ENCODE data around the gene UTS2B.

UTS2B gene

GRCh38 chr3:191366675-191367074 is 36.3 kb upstream of the UTS2B start:
- H3K79me2 ChIP-seq (ENCODE audit: insufficient read depth, low read length), result no peaks in the 10 kb centered on the region
- no peak for TF ChIP-seq EZH2phosphoT487 (IDR thresholded peaks at IDR 0.05; ENCODE audit: borderline replicate concordance)
- no peak for TF ChIP-seq CTCF (conservative IDR thresholded peaks at IDR 0.05; ENCODE audit: low read length)
- no peaks in the 10 kb centered on the region for H3K4me1 ChIP-seq (ENCODE audit: insufficient read depth, low read length, poor library complexity, severe bottlenecking)
- H3K36me3 ChIP-seq (ENCODE audit: insufficient read depth, low read length), result no peaks in the 10 kb centered on the region
- H3K27me3 ChIP-seq (ENCODE audit: insufficient read depth, low read length, poor library complexity, severe bottlenecking), result peaks cover 7% of the 10 kb centered on the region
- H4K20me1 ChIP-seq (ENCODE audit: insufficient read depth, low read length, poor library complexity, severe bottlenecking), result no peaks in the 10 kb centered on the region
- no peak overlapping the region for H3K4me3 ChIP-seq (ENCODE audit: low read length, poor library complexity, severe bottlenecking)
- no peaks in the 10 kb centered on the region for H3K9me2 ChIP-seq (replicated peaks; ENCODE audit: low read depth, low read length)
- no peak overlapping the region for H3K4me2 ChIP-seq (ENCODE audit: low read depth, low read length, poor library complexity, severe bottlenecking)
- H3K9ac ChIP-seq (ENCODE audit: low read depth, low read length, poor library complexity, severe bottlenecking), result no peak overlapping the region
- H3K9me3 ChIP-seq (ENCODE audit: insufficient read depth, low read depth, low read length), result no peaks in the 10 kb centered on the region
- no peak overlapping the region for H2AFZ ChIP-seq (ENCODE audit: low read length)
- H3F3A ChIP-seq (ENCODE audit: low read depth), result no peaks in the 10 kb centered on the region

DNA sequence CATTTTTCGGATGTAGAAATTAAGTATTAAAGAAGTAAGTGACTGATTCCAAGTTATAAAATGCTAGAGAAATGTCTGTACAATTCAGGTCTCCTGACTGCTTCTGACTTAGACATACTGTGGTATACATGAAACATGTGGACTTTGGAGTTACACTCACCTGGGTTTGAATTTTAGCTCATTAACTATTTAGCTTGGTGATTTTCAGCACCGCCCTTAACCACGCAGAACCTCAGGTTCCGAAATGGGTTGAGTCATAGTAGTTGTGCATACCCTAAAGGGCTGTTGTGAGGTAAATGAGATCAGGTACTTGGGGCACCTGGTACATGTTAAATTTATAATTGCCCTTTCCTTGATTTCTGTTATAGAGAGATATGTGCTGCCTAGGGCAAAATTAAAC is 32.9 kb upstream of the UTS2B start:
- Histone ChIP-seq H3K4me1 (ENCODE audit: insufficient read depth, low read length, poor library complexity, severe bottlenecking) (no peaks in the 10 kb centered on the region), H3K79me2 (ENCODE audit: insufficient read depth, low read length) (no peaks in the 10 kb centered on the region), H3K9ac (ENCODE audit: low read depth, low read length, poor library complexity, severe bottlenecking) (no peak overlapping the region), H3K4me3 (ENCODE audit: low read length, poor library complexity, severe bottlenecking) (no peak overlapping the region), H3F3A (ENCODE audit: low read depth) (no peaks in the 10 kb centered on the region), H3K4me2 (ENCODE audit: low read depth, low read length, poor library complexity, severe bottlenecking) (no peak overlapping the region), H4K20me1 (ENCODE audit: insufficient read depth, low read length, poor library complexity, severe bottlenecking) (no peaks in the 10 kb centered on the region), H3K36me3 (ENCODE audit: insufficient read depth, low read length) (no peaks in the 10 kb centered on the region), H2AFZ (ENCODE audit: low read length) (no peak overlapping the region), H3K9me3 (ENCODE audit: insufficient read depth, low read depth, low read length) (no peaks in the 10 kb centered on the region), H3K27me3 (ENCODE audit: insufficient read depth, low read length, poor library complexity, severe bottlenecking) (peaks cover 7% of the 10 kb centered on the region), H3K9me2 (replicated peaks; ENCODE audit: low read depth, low read length) (no peaks in the 10 kb centered on the region)
- TF ChIP-seq EZH2phosphoT487 (IDR thresholded peaks at IDR 0.05; ENCODE audit: borderline replicate concordance) (no peak), CTCF (conservative IDR thresholded peaks at IDR 0.05; ENCODE audit: low read length) (no peak)

GRCh38 chr3:191362524-191363090 is 32.3 kb upstream of the UTS2B start:
- H3K4me2 ChIP-seq (ENCODE audit: low read depth, low read length, poor library complexity, severe bottlenecking), result no peak overlapping the region
- TF ChIP-seq CTCF (conservative IDR thresholded peaks at IDR 0.05; ENCODE audit: low read length), result no peak
- no peak for TF ChIP-seq EZH2phosphoT487 (IDR thresholded peaks at IDR 0.05; ENCODE audit: borderline replicate concordance)
- H3K9me2 ChIP-seq (replicated peaks; ENCODE audit: low read depth, low read length), result no peaks in the 10 kb centered on the region
- H3K4me3 ChIP-seq (ENCODE audit: low read length, poor library complexity, severe bottlenecking), result no peak overlapping the region
- no peak overlapping the region for H3K9ac ChIP-seq (ENCODE audit: low read depth, low read length, poor library complexity, severe bottlenecking)
- no peaks in the 10 kb centered on the region for H3K9me3 ChIP-seq (ENCODE audit: insufficient read depth, low read depth, low read length)
- H3K27me3 ChIP-seq (ENCODE audit: insufficient read depth, low read length, poor library complexity, severe bottlenecking), result peaks cover 7% of the 10 kb centered on the region
- H3K79me2 ChIP-seq (ENCODE audit: insufficient read depth, low read length), result no peaks in the 10 kb centered on the region
- no peaks in the 10 kb centered on the region for H4K20me1 ChIP-seq (ENCODE audit: insufficient read depth, low read length, poor library complexity, severe bottlenecking)
- no peaks in the 10 kb centered on the region for H3K4me1 ChIP-seq (ENCODE audit: insufficient read depth, low read length, poor library complexity, severe bottlenecking)
- no peak overlapping the region for H2AFZ ChIP-seq (ENCODE audit: low read length)
- no peaks in the 10 kb centered on the region for H3K36me3 ChIP-seq (ENCODE audit: insufficient read depth, low read length)
- H3F3A ChIP-seq (ENCODE audit: low read depth), result no peaks in the 10 kb centered on the region

Measured in Loucy (cell line).